Body of pancreas (tissue), 4 donors: ENCODE measurements around the gene SLC5A5. TPM values are rescaled to one million over a fixed set of nuclear protein-coding genes. Genes with fewer than 3 reads are reported as not detected.

Source experiments
- ATAC-seq: fragments of 150-250 bp; one replicate; pipeline ENCODE4 v1.9.1; 2016
- DNase-seq, 4 donors: peaks; one replicate each; pipeline ENCODE4 v3.0.0-alpha.2; 2019
- H3K27ac ChIP-seq, 4 donors: fragments of 200-600 bp; sonication (generic); 1 replicate in 3 of 4; 2 replicates in 1 of 4; pipeline versions ENCODE4 v1.5.1 to v1.6.1; 2016 to 2019; ENCODE audit warnings: mild to moderate bottlenecking in 1 of 4, mixed read lengths in 1 of 4, moderate library complexity in 1 of 4
- H3K27me3 ChIP-seq, 2 donors: fragments of 200-600 bp; sonication (generic); one replicate each; pipeline ENCODE4 v1.6.0; 2016; ENCODE audit warnings: mild to moderate bottlenecking in 1 of 2
- H3K36me3 ChIP-seq, 2 donors: fragments of 200-600 bp; sonication (generic); replicated peaks in 1 of 2; 2 replicates each; pipeline ENCODE4 v1.5.1; 2016; ENCODE audit warnings: low read depth in 2 of 2; ENCODE audit not compliant: insufficient read depth in 1 of 2
- H3K4me1 ChIP-seq: fragments of 200-600 bp; sonication (generic); one replicate; pipeline ENCODE4 v1.6.0; 2016
- H3K4me3 ChIP-seq, 2 donors: fragments of 200-600 bp; sonication (generic); 1 replicate in 1 of 2; 2 replicates in 1 of 2; pipeline ENCODE4 v1.5.1; 2016 to 2019
- H3K9me3 ChIP-seq, 3 donors: fragments of 200-600 bp; sonication (generic); 1 replicate in 2 of 3; 2 replicates in 1 of 3; pipeline ENCODE4 v1.5.1; 2016
- CTCF ChIP-seq, 7 experiments: fragments of 450-650 bp in 4 of 7; fragments of 200-600 bp in 3 of 7; sonication (generic) in 3 of 7; IDR thresholded peaks; one replicate each; pipeline ENCODE4 v1.5.1; 2016 to 2019; ENCODE audit warnings: antibody characterized with exemption in 7 of 7
- POLR2A ChIP-seq, 3 donors: fragments of 450-650 bp; IDR thresholded peaks; one replicate each; pipeline ENCODE4 v1.6.1; 2016; ENCODE audit warnings: antibody characterized with exemption in 3 of 3, mild to moderate bottlenecking in 2 of 3
- WGBS, 2 donors: methylation state at CpG; one replicate each; pipeline ENCODE4 v1.1.5; 2017; 5-methylcytosine and 5-hydroxymethylcytosine counted together
- intact Hi-C: fragments of 100-400 bp; cut with DNase I; formaldehyde crosslinking; loops from one replicate; pipeline ENCODE4 v1.15.1; 2023
- small RNA-seq: library from RNA; depleted of rRNA; stranded (forward); fragments of <200 nt; gene quantifications from one replicate; pipeline ENCODE3, GENCODE V24; 2016
- total RNA-seq, 2 donors: library from RNA; depleted of rRNA; stranded (reverse); fragments of >200 nt; gene quantifications; one replicate each; pipeline ENCODE4 v1.1.0, GENCODE V29; 2016

The SLC5A5 gene
- total RNA-seq, 2 donors from 2014 or later, result not detected

GRCh38 chr19:17943274-17944221, 71.8 kb downstream of the SLC5A5 start:
- no peak for DNase-seq
- H3K9me3 ChIP-seq, result no peaks in the 10 kb centered on the region
- intact Hi-C loops, result loop anchor here (5.0 kb wide), 2 partner anchors 54 to 119 kb away; no protein-coding TSS in a partner anchor
- WGBS, 2 donors, result 85 to 90% methylated on average over 19 to 30 of the region's 57 CpGs
- H3K36me3 ChIP-seq, result peaks cover 0 to 2% of the 10 kb centered on the region in 2 donors
- no peaks in the 10 kb centered on the region for H3K27me3 ChIP-seq
- TF ChIP-seq POLR2A (IDR thresholded peaks at IDR 0.05) (no peak), CTCF (IDR thresholded peaks at IDR 0.05) (no peak)
- no peak overlapping the region for H3K27ac ChIP-seq
- H3K4me1 ChIP-seq, result peaks cover 7% of the 10 kb centered on the region
- ATAC-seq, result no peak
- H3K4me3 ChIP-seq, result no peak overlapping the region

- TF ChIP-seq POLR2A (IDR thresholded peaks at IDR 0.05) (no peak), CTCF (IDR thresholded peaks at IDR 0.05) (no peak)
- Histone ChIP-seq H3K9me3 (no peaks in the 10 kb centered on the region), H3K36me3 (no peaks in the 10 kb centered on the region), H3K4me3 (no peak overlapping the region), H3K4me1 (peaks cover 14% of the 10 kb centered on the region), H3K27ac (no peak overlapping the region), H3K27me3 (no peaks in the 10 kb centered on the region)
- intact Hi-C loops, result loop anchor here (5.0 kb wide), 2 partner anchors 53 to 118 kb away; no protein-coding TSS in a partner anchor
- ATAC-seq, result no peak
- DNase-seq, result no peak
- 89 to 90% methylated on average over 4 of the region's 4 CpGs for WGBS, 2 donors
Observed at GRCh38 chr19:17944301-17944700, 72.6 kb downstream of the SLC5A5 start.

Small RNAs within 50 kb of the gene (small RNA-seq; reads per million reads assigned to genes)
- gene SNORA68, result not detected

Other genes starting within 250 kb of the SLC5A5 start
- gene UNC13A, start 183.6 kb upstream of the SLC5A5 start, total RNA-seq, result 1 to 10 TPM; 1.3 to 2.6 TPM
- gene MAP1S, start 152.5 kb upstream of the SLC5A5 start, total RNA-seq, result 10 to 100 TPM; 37.1 to 53.4 TPM
- 1 to 10 TPM in 1 of 2 donors, not detected in 1; 1.6 TPM for gene FCHO1, start 120.5 kb upstream of the SLC5A5 start, total RNA-seq
- gene B3GNT3, start 76.8 kb upstream of the SLC5A5 start, total RNA-seq, result 1 to 10 TPM; 2.0 to 6.0 TPM
- gene INSL3, start 50.4 kb upstream of the SLC5A5 start, total RNA-seq, result not detected
- 1 to 10 TPM; 2.0 to 3.1 TPM for gene JAK3, start 24.0 kb upstream of the SLC5A5 start, total RNA-seq
- gene RPL18A, start 12.0 kb upstream of the SLC5A5 start, total RNA-seq, result 1,000 to 10,000 TPM; 1,158 to 1,588 TPM
- 10 to 100 TPM; 25.2 to 84.0 TPM for gene CCDC124, start 61.1 kb downstream of the SLC5A5 start, total RNA-seq
- gene KCNN1, start 95.2 kb downstream of the SLC5A5 start, total RNA-seq, result not detected
- 10 to 100 TPM; 23.1 to 30.1 TPM for gene ARRDC2, start 136.2 kb downstream of the SLC5A5 start, total RNA-seq
- 1 to 10 TPM in 1 of 2 donors, not detected in 1; 1.0 TPM for gene IL12RB1, start 215.0 kb downstream of the SLC5A5 start, total RNA-seq
- 10 to 100 TPM; 17.6 to 35.3 TPM for gene MAST3, start 225.8 kb downstream of the SLC5A5 start, total RNA-seq